IMR-90 (cell line): Measurements from ENCODE around the gene RAB11B. TPM values are rescaled to one million over a fixed set of nuclear protein-coding genes. Genes with fewer than 3 reads are reported as not detected.
A peak's percentile ranks its signal among the peaks of the same experiment; 100 is the strongest.

Source experiments
- ATAC-seq: fragments of 200-7000 bp; cut with Tn5 transposase; 2 replicates; pipeline ENCODE4 v1.9.1; 2020; ENCODE audit warnings: low read depth, mild to moderate bottlenecking, moderate library complexity
- BruUV-seq: library from RNA; stranded (reverse); fragments of 400-500 nt; replicated peaks from 2 replicates; lab custom pipeline; 2021; lab: Mats Ljungman, UMichigan
- CTCF ChIA-PET: fragments of 300-600 bp; formaldehyde crosslinking; extraction: SDS; loops from one replicate; lab custom pipeline; 2021; ENCODE audit warnings: antibody characterized with exemption; lab: Yijun Ruan, JAX
- POLR2A ChIA-PET: fragments of 300-600 bp; sonication (Branson Sonifier 250); formaldehyde crosslinking; loops from one replicate; lab custom pipeline; 2022; ENCODE audit warnings: antibody characterized with exemption; ENCODE audit not compliant: unreplicated experiment; lab: Charles Lee
- DNase-seq: peaks from one replicate; pipeline ENCODE4 v3.0.0; 2013
- H2AFZ ChIP-seq: replicated peaks from 2 replicates; pipeline ENCODE3; 2013; ENCODE audit warnings: low read length, mild to moderate bottlenecking; ENCODE audit not compliant: poor library complexity
- H2AK5ac ChIP-seq: 2 replicates; pipeline ENCODE4 v1.6.1; 2013; ENCODE audit warnings: low read depth, low read length, inconsistent platforms
- H2AK9ac ChIP-seq: replicated peaks from 2 replicates; pipeline ENCODE3; 2013; ENCODE audit warnings: mild to moderate bottlenecking, low read depth, low read length, moderate library complexity; ENCODE audit not compliant: poor library complexity
- H2BK120ac ChIP-seq: 2 replicates; pipeline ENCODE4 v1.6.1; 2013; ENCODE audit warnings: low read depth, low read length, inconsistent platforms
- H2BK15ac ChIP-seq: 3 replicates; pipeline ENCODE4 v1.6.1; 2013; ENCODE audit warnings: low read depth, low read length, inconsistent platforms
- H2BK20ac ChIP-seq: 2 replicates; pipeline ENCODE4 v1.6.1; 2013; ENCODE audit warnings: low read depth, mild to moderate bottlenecking, inconsistent platforms, low read length, moderate library complexity
- H2BK5ac ChIP-seq: 2 replicates; pipeline ENCODE4 v1.6.1; 2013; ENCODE audit warnings: mild to moderate bottlenecking, low read depth, low read length, inconsistent platforms; ENCODE audit not compliant: poor library complexity, severe bottlenecking
- H3K14ac ChIP-seq: replicated peaks from 2 replicates; pipeline ENCODE4 v1.6.1; 2013; ENCODE audit warnings: low read depth, low read length, inconsistent platforms
- H3K18ac ChIP-seq: 2 replicates; pipeline ENCODE4 v1.6.1; 2013; ENCODE audit warnings: low read depth, low read length, control low read depth
- H3K23ac ChIP-seq: 2 replicates; pipeline ENCODE4 v1.6.1; 2013; ENCODE audit warnings: low read depth, low read length, inconsistent platforms
- H3K27ac ChIP-seq: 2 replicates; pipeline ENCODE4 v1.5.1; 2013; ENCODE audit warnings: mild to moderate bottlenecking, control low read depth, low read length; ENCODE audit not compliant: insufficient read depth
- H3K27me3 ChIP-seq: 2 replicates; pipeline ENCODE4 v1.6.1; 2013; ENCODE audit warnings: low read length; ENCODE audit not compliant: control insufficient read depth, insufficient read depth
- H3K36me3 ChIP-seq: 2 replicates; pipeline ENCODE4 v1.6.1; 2013; ENCODE audit warnings: low read length, mixed read lengths; ENCODE audit not compliant: control insufficient read depth, insufficient read depth
- H3K4ac ChIP-seq: 2 replicates; pipeline ENCODE4 v1.6.1; 2013; ENCODE audit warnings: low read depth, low read length, inconsistent platforms
- H3K4me1 ChIP-seq: 2 replicates; pipeline ENCODE4 v1.6.1; 2013; ENCODE audit warnings: low read length, mixed read lengths; ENCODE audit not compliant: control insufficient read depth, insufficient read depth
- H3K4me2 ChIP-seq: 2 replicates; pipeline ENCODE4 v1.6.1; 2013; ENCODE audit warnings: low read depth, mild to moderate bottlenecking, control low read depth, low read length, moderate library complexity
- H3K4me3 ChIP-seq: 2 replicates; pipeline ENCODE4 v1.5.1; 2013; ENCODE audit warnings: low read depth, mild to moderate bottlenecking, control low read depth, low read length, moderate library complexity; ENCODE audit not compliant: insufficient read depth
- H3K56ac ChIP-seq: 2 replicates; pipeline ENCODE4 v1.6.1; 2013; ENCODE audit warnings: low read length, inconsistent platforms; ENCODE audit not compliant: insufficient read depth; ENCODE audit errors: extremely low read depth
- H3K79me1 ChIP-seq, 2 experiments: 2 replicates each; pipeline ENCODE4 v1.6.1; 2013; ENCODE audit warnings: low read length in 2 of 2, inconsistent platforms in 1 of 2, low read depth in 1 of 2
- H3K9ac ChIP-seq: 2 replicates; pipeline ENCODE4 v1.6.1; 2013; ENCODE audit warnings: low read depth, low read length, control low read depth
- H3K9me1 ChIP-seq: 2 replicates; pipeline ENCODE4 v1.6.1; 2013; ENCODE audit warnings: low read length, inconsistent platforms; ENCODE audit not compliant: insufficient read depth
- H3K9me3 ChIP-seq: 2 replicates; pipeline ENCODE4 v1.6.1; 2013; ENCODE audit warnings: low read length; ENCODE audit not compliant: control insufficient read depth, insufficient read depth
- H4K20me1 ChIP-seq: 2 replicates; pipeline ENCODE4 v1.6.1; 2013; ENCODE audit warnings: low read length, inconsistent platforms; ENCODE audit not compliant: insufficient read depth
- H4K5ac ChIP-seq: 2 replicates; pipeline ENCODE4 v1.6.1; 2013; ENCODE audit warnings: mild to moderate bottlenecking, low read depth, low read length, control low read depth
- H4K8ac ChIP-seq, 2 experiments: 2 replicates each; pipeline ENCODE4 v1.6.1; 2013; ENCODE audit warnings: low read depth in 2 of 2, low read length in 2 of 2, control low read depth in 1 of 2, inconsistent platforms in 1 of 2
- H4K91ac ChIP-seq: 2 replicates; pipeline ENCODE4 v1.6.1; 2013; ENCODE audit warnings: low read depth, low read length, inconsistent platforms; ENCODE audit not compliant: insufficient read depth
- CHD1 ChIP-seq: IDR thresholded peaks from 2 replicates; pipeline ENCODE4 v1.6.1; 2012; ENCODE audit warnings: low read depth, low read length, improper control_type of control experiment
- ELK1 ChIP-seq: fragments of 150-350 bp; IDR thresholded peaks from 2 replicates; pipeline ENCODE4 v1.6.1; 2016; ENCODE audit warnings: low read depth, mild to moderate bottlenecking, low read length, moderate library complexity, borderline replicate concordance
- FOS ChIP-seq: fragments of 150-350 bp; IDR thresholded peaks from 2 replicates; pipeline ENCODE4 v1.6.1; 2016; ENCODE audit warnings: low read depth, low read length
- MAZ ChIP-seq: IDR thresholded peaks from 2 replicates; pipeline ENCODE4 v1.6.1; 2012; ENCODE audit warnings: low read depth, mild to moderate bottlenecking, low read length, improper control_type of control experiment, moderate library complexity, borderline replicate concordance
- MXI1 ChIP-seq: IDR thresholded peaks from 2 replicates; pipeline ENCODE4 v1.6.1; 2012; ENCODE audit warnings: low read depth, mild to moderate bottlenecking, low read length, moderate library complexity, borderline replicate concordance
- NFE2L2 ChIP-seq: fragments of 150-350 bp; IDR thresholded peaks from 2 replicates; pipeline ENCODE4 v1.6.1; 2016; ENCODE audit warnings: low read depth, mild to moderate bottlenecking, low read length
- POLR2A ChIP-seq: IDR thresholded peaks from 2 replicates; pipeline ENCODE4 v1.6.1; 2012; ENCODE audit warnings: mild to moderate bottlenecking, low read depth, low read length
- RAD21 ChIP-seq: IDR thresholded peaks from 2 replicates; pipeline ENCODE4 v1.6.1; 2012; ENCODE audit warnings: low read length, improper control_type of control experiment
- RCOR1 ChIP-seq: IDR thresholded peaks from 2 replicates; pipeline ENCODE4 v1.6.1; 2012; ENCODE audit warnings: mild to moderate bottlenecking, low read length, improper control_type of control experiment; ENCODE audit not compliant: insufficient replicate concordance
- SMC3 ChIP-seq: fragments of 150-350 bp; IDR thresholded peaks from 2 replicates; pipeline ENCODE4 v1.6.1; 2016; ENCODE audit warnings: low read depth, mild to moderate bottlenecking, antibody characterized with exemption, low read length, moderate library complexity
- WGBS, 2 experiments: methylation state at CpG; one replicate each; pipeline versions ENCODE4 v1.1.5 to v1.1.7; 2013; ENCODE audit warnings: missing lambda C conversion rate in 2 of 2; ENCODE audit not compliant: insufficient read length in 1 of 2; ENCODE audit errors: extremely low coverage in 2 of 2; 5-methylcytosine and 5-hydroxymethylcytosine counted together
- dilution Hi-C: fragments of 300-500 bp; cut with HindIII; formaldehyde crosslinking; loops from one replicate; pipeline ENCODE4 v1.14.3; 2018; ENCODE audit warnings: low sequenced_read_pairs; ENCODE audit not compliant: unreplicated experiment
- in situ Hi-C: fragments of 300-500 bp; cut with MboI; formaldehyde crosslinking; loops from 3 replicates; pipeline ENCODE4 v1.14.3; 2019; ENCODE audit warnings: low sequenced_read_pairs, inconsistent platforms, mixed read lengths
- intact Hi-C: fragments of 100-400 bp; cut with micrococcal nuclease; formaldehyde crosslinking; loops from 2 replicates; pipeline ENCODE4 v1.10.0; 2022
- polyA plus RNA-seq, 3 experiments: library from polyadenylated mRNA; depleted of rRNA; stranded (reverse); fragments of >200 nt; gene quantifications; 2 replicates each; pipeline ENCODE4 v1.2.3, GENCODE V29; 2012; ENCODE audit warnings: low replicate concordance in 1 of 3
- total RNA-seq: library from RNA; depleted of rRNA; stranded (reverse); fragments of >200 nt; gene quantifications from 2 replicates; pipeline ENCODE4 v1.2.3, GENCODE V29; 2012
- TF ChIP-seq, protein P1 (sequence below): fragments of 150-350 bp; IDR thresholded peaks from 2 replicates; pipeline ENCODE4 v1.6.1; 2017; ENCODE audit warnings: mild to moderate bottlenecking, antibody characterized with exemption, low read length, low read depth

Gene RAB11B
- total and polyA plus RNA-seq, 2 of the 4 experiments (the other 2 are of a cell fraction): 8.2 to 117 TPM

- no peak overlapping the region for H3K18ac ChIP-seq
- no peaks in the 10 kb centered on the region for H3K4me1 ChIP-seq
- POLR2A ChIA-PET: no interaction called here
- H3K4me3 ChIP-seq: peak overlapping the region; percentile 2; the same call in 1 of the 2 replicates
- H2AK5ac ChIP-seq: no peak overlapping the region
- ATAC-seq (peak; percentile 10), DNase-seq (peak; percentile 34)
- intact Hi-C loops (no loop called here), dilution Hi-C loops (no loop called here), in situ Hi-C loops (loop anchor here (5.0 kb wide), 1 partner anchor 155 kb away; no protein-coding TSS in a partner anchor)
- no peak overlapping the region for H2BK20ac ChIP-seq
- peak overlapping the region; percentile 79 for H3K4me2 ChIP-seq
- no peaks in the 10 kb centered on the region; a peak in 1 of 4 replicates for H3K79me1 ChIP-seq
- H3K14ac ChIP-seq: no peak overlapping the region
- 0 out of 2 replicates have a peak, but pooled peaks cover 5% of the 10 kb centered on the region for H3K9me1 ChIP-seq
- TF ChIP-seq, protein P1, sequence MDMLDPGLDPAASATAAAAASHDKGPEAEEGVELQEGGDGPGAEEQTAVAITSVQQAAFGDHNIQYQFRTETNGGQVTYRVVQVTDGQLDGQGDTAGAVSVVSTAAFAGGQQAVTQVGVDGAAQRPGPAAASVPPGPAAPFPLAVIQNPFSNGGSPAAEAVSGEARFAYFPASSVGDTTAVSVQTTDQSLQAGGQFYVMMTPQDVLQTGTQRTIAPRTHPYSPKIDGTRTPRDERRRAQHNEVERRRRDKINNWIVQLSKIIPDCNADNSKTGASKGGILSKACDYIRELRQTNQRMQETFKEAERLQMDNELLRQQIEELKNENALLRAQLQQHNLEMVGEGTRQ: no peak
- TF ChIP-seq MXI1 (no peak), ELK1 (no peak), RCOR1 (no peak), FOS (no peak), NFE2L2 (no peak), POLR2A (no peak), MAZ (no peak), RAD21 (no peak), SMC3 (no peak), CHD1 (no peak)
- no peak overlapping the region; the same call in 1 of the 2 replicates for H3K56ac ChIP-seq
- CTCF ChIA-PET: interaction anchor here (1.1 kb wide), 1 partner anchor 230 kb away, joined by 3 read pairs; no protein-coding TSS in a partner anchor
- peak overlapping the region; percentile 11; the same call in 1 of the 2 replicates for H3K9ac ChIP-seq
- H3K27ac ChIP-seq: no peak overlapping the region
- peak overlapping the region in 1 of 2 experiments; percentile 47; a peak in 1 of 4 replicates for H4K8ac ChIP-seq
- H2BK120ac ChIP-seq: no peak overlapping the region
- H4K20me1 ChIP-seq: peaks cover 6% of the 10 kb centered on the region; the same call in 1 of the 2 replicates
- no peak overlapping the region for H3K4ac ChIP-seq
- no peak overlapping the region for H4K5ac ChIP-seq
- no peak overlapping the region for H2BK15ac ChIP-seq
- no peak overlapping the region for H2AK9ac ChIP-seq
- no TSS peak for BruUV-seq
- no peak overlapping the region for H3K23ac ChIP-seq
- peak overlapping the region; percentile 71 for H2AFZ ChIP-seq
- H3K9me3 ChIP-seq: peaks cover 3% of the 10 kb centered on the region
- H2BK5ac ChIP-seq: no peak overlapping the region
- H4K91ac ChIP-seq: peak overlapping the region; percentile 3; the same call in 1 of the 2 replicates
- 50% methylated on average over 1 of the region's 10 CpGs; no CpG with 5 or more reads in 1 of the 2 experiments for WGBS, 2 experiments
- H3K36me3 ChIP-seq: no peaks in the 10 kb centered on the region
- H3K27me3 ChIP-seq: no peaks in the 10 kb centered on the region
Measured at GRCh38 chr19:8352134-8352827, 37.9 kb upstream of the RAB11B start.
